ENCODE results near the gene KCNQ1OT1. TPM values are rescaled to one million over a fixed set of nuclear protein-coding genes. Genes with fewer than 3 reads are reported as not detected.

The KCNQ1OT1 gene
- total RNA-seq, 1 experiment from 2014 or later: 2.7 TPM

DNA sequence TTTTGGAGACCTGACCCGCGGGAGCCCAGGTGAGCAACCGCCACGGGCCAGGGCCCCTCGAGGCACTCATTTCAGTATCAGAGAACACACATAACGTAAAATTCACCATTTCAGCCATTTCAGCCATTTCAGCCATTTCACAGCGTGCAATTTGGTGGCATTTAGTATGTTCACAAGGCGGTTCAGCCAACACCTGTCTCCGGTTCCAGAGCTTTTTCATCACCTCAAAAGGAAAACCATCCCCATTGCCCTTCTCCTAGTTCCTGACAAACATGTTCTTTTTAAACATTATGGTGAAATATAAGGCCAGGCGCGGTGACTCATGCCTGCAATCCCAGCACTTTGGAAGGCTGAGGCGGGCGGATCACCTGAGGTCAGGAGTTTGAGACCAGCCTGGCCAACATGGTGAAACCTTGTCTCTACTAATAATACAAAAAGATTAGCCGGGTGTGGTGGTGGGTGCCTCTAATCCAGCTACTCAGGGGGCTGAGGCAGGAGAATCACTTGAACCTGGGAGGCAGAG, 135.7 kb downstream of the KCNQ1OT1 start:
- Histone ChIP-seq H3K4me3 (ENCODE audit: low read length) (no peak overlapping the region), H3K9me3 (ENCODE audit: low read length) (no peaks in the 10 kb centered on the region), H3K27ac (ENCODE audit: low read length) (no peak overlapping the region), H3K9ac (ENCODE audit: low read length) (no peak overlapping the region), H3K4me2 (ENCODE audit: low read depth, low read length, poor library complexity, severe bottlenecking) (no peak overlapping the region), H2AFZ (ENCODE audit: low read length) (no peak overlapping the region), H3K9me2 (replicated peaks; ENCODE audit: insufficient read depth, low read length) (no peaks in the 10 kb centered on the region), H3K36me3 (ENCODE audit: insufficient read depth, low read length) (no peaks in the 10 kb centered on the region), H3K27me3 (ENCODE audit: low read length) (no peaks in the 10 kb centered on the region), H4K20me1 (ENCODE audit: insufficient read depth, low read depth, low read length) (no peaks in the 10 kb centered on the region), H3K4me1 (ENCODE audit: low read length) (no peaks in the 10 kb centered on the region), H3K79me2 (ENCODE audit: low read length) (no peaks in the 10 kb centered on the region)
- DNase-seq: no peak

DNA sequence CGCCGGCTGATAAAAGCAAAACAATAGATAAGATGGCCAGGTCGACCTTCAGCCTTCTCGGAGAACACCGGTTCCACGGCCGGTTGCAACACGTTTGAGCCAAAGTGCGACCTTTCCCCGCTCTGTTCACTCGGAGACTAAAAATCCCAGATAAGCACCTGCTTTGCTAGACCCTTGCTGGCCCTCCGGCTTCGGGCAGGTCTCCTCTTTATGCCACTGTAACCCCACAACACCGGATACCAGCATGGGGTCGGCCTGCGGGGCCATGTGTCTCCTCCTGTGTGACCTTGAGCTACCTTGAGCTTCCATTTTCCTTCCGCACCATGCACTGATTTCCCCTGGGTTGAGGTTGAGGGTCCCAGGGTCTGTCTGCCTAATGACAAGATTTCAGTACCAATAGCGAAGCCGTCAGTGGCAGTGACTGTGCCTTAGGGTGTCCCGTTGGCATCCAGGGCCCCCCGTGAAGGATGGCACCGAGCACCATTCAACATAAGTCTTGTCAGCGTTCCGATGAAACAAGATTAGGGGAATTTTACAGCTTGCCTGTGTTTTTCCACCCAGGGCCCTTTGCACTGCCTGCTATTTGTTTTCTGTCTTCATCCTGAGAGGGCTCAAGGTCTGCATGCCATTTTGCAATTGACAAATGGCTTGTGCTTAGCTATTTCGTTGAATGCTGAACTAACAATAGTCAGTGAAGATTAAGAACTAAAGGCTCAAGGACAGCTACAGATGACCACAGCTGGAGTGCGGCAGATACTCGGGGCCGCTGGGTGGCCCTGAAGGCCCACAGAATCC, 136.4 kb downstream of the KCNQ1OT1 start:
- Histone ChIP-seq H3K4me3 (ENCODE audit: low read length) (no peak overlapping the region), H3K4me2 (ENCODE audit: low read depth, low read length, poor library complexity, severe bottlenecking) (no peak overlapping the region), H3K27me3 (ENCODE audit: low read length) (no peaks in the 10 kb centered on the region), H3K9ac (ENCODE audit: low read length) (no peak overlapping the region), H2AFZ (ENCODE audit: low read length) (no peak overlapping the region), H3K27ac (ENCODE audit: low read length) (no peak overlapping the region), H3K9me3 (ENCODE audit: low read length) (no peaks in the 10 kb centered on the region), H4K20me1 (ENCODE audit: insufficient read depth, low read depth, low read length) (no peaks in the 10 kb centered on the region), H3K4me1 (ENCODE audit: low read length) (no peaks in the 10 kb centered on the region), H3K79me2 (ENCODE audit: low read length) (no peaks in the 10 kb centered on the region), H3K9me2 (replicated peaks; ENCODE audit: insufficient read depth, low read length) (no peaks in the 10 kb centered on the region), H3K36me3 (ENCODE audit: insufficient read depth, low read length) (no peaks in the 10 kb centered on the region)
- DNase-seq: no peak

DNA sequence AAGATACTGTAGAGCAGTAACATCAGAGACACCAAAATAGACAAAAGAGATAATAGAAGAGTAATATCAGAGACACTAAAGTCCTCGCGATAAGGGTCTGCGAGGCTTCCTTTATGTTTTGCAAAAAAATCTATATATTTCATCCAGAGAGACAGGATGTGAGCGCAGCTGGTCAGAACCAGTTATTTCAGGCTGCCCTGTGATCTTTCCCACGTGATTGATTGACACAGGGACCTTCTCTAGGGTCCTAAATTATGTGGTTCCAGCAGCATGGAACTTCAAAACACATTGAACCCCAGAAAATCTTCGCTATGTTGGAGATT, 136.9 kb downstream of the KCNQ1OT1 start:
- no peak overlapping the region for H2AFZ ChIP-seq (ENCODE audit: low read length)
- no peaks in the 10 kb centered on the region for H3K27me3 ChIP-seq (ENCODE audit: low read length)
- H3K27ac ChIP-seq (ENCODE audit: low read length): no peak overlapping the region
- no peak overlapping the region for H3K4me3 ChIP-seq (ENCODE audit: low read length)
- DNase-seq: no peak
- no peaks in the 10 kb centered on the region for H3K9me2 ChIP-seq (replicated peaks; ENCODE audit: insufficient read depth, low read length)
- H3K9ac ChIP-seq (ENCODE audit: low read length): no peak overlapping the region
- H3K4me1 ChIP-seq (ENCODE audit: low read length): no peaks in the 10 kb centered on the region
- no peaks in the 10 kb centered on the region for H3K79me2 ChIP-seq (ENCODE audit: low read length)
- no peaks in the 10 kb centered on the region for H4K20me1 ChIP-seq (ENCODE audit: insufficient read depth, low read depth, low read length)
- no peak overlapping the region for H3K4me2 ChIP-seq (ENCODE audit: low read depth, low read length, poor library complexity, severe bottlenecking)
- no peaks in the 10 kb centered on the region for H3K36me3 ChIP-seq (ENCODE audit: insufficient read depth, low read length)
- H3K9me3 ChIP-seq (ENCODE audit: low read length): no peaks in the 10 kb centered on the region

DNA sequence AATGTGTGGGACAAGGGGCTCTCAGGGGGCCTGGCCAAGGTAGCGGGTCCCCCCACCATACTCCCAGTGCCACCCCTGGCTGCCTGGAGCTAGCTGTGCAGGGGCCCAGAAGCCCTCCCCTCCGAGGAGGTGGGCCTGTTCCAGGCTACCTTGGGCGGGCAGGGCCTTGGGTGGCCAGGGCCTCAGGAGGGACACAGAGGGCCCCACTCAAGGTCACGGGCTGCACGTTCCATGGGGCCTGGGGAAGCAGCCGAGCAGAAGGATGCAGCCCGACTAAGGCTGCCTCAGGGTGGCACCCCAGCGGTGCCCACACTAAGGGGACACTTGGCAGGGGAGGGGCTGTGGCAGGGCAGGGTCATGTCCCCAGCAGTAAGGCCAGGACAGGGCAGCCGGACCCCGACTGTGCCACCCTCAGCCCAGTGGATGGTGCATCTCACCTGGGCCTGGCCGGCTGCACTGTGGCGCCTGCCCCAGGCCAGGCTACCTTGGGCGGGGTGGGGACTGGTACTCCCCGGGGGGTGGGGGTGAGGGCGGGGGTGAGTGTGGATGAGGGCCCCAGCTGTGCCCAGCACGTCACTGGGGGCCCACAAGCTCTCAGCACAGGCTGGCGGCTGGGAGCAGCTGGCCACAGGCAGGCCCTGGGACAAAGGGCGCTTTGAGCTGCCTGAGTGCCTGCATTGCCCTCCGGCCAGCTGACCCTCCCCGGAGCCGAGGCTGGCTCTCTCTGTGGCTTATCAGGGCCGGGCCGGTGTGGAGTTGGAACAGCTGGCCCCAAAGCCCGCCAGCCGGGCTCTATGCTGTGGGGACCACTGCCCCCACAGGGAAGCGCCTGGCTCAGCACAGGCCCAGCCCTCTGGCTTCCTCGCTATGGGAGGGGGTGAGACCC, 137.9 kb downstream of the KCNQ1OT1 start:
- H4K20me1 ChIP-seq (ENCODE audit: insufficient read depth, low read depth, low read length): no peaks in the 10 kb centered on the region
- no peaks in the 10 kb centered on the region for H3K79me2 ChIP-seq (ENCODE audit: low read length)
- H2AFZ ChIP-seq (ENCODE audit: low read length): no peak overlapping the region
- no peaks in the 10 kb centered on the region for H3K4me1 ChIP-seq (ENCODE audit: low read length)
- DNase-seq: no peak
- no peak overlapping the region for H3K27ac ChIP-seq (ENCODE audit: low read length)
- H3K4me2 ChIP-seq (ENCODE audit: low read depth, low read length, poor library complexity, severe bottlenecking): no peak overlapping the region
- H3K4me3 ChIP-seq (ENCODE audit: low read length): no peak overlapping the region
- no peaks in the 10 kb centered on the region for H3K36me3 ChIP-seq (ENCODE audit: insufficient read depth, low read length)
- no peak overlapping the region for H3K9ac ChIP-seq (ENCODE audit: low read length)
- no peaks in the 10 kb centered on the region for H3K27me3 ChIP-seq (ENCODE audit: low read length)
- no peaks in the 10 kb centered on the region for H3K9me3 ChIP-seq (ENCODE audit: low read length)
- H3K9me2 ChIP-seq (replicated peaks; ENCODE audit: insufficient read depth, low read length): no peaks in the 10 kb centered on the region

DNA sequence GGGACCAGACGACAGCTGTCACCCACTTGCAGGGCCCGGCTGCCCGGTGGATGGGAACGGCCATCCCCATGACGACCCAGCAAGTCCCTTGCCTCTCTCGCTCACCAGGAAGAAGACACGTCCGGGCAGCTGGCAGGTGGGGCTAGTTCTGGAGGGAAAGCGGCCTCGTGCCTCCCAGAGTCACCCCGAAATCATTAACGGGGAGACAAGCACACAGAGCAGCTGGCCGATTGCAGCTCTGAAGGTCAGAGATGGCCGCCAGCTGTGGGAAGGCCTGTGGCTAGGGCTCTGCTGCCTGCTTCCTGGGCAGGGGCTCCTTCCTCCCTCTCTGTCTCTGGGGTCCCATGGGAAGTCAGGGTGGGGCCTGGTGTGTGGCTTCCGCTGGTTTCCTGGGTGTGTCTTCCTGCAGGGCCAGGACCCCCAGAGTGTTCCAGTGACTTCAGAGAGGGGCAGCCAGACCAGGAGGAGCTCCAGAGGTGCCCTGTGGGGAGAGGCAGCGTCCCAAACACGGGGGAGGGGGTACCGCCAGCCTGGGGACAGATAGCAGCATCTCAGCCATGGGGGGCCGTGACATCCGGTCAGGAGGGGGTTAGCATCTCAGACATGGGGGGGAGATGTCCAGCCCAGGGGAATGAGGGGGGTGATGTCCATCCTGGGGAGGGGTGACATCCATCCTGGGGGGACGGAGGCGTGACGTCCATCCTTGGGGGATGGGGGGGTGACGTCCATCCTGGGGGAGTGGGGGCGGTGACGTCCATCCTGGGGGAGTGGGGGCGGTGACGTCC, 140.1 kb downstream of the KCNQ1OT1 start:
- Histone ChIP-seq H3K9me3 (ENCODE audit: low read length) (no peaks in the 10 kb centered on the region), H3K79me2 (ENCODE audit: low read length) (no peaks in the 10 kb centered on the region), H3K4me1 (ENCODE audit: low read length) (no peaks in the 10 kb centered on the region), H3K9me2 (replicated peaks; ENCODE audit: insufficient read depth, low read length) (no peaks in the 10 kb centered on the region), H3K36me3 (ENCODE audit: insufficient read depth, low read length) (no peaks in the 10 kb centered on the region), H4K20me1 (ENCODE audit: insufficient read depth, low read depth, low read length) (no peaks in the 10 kb centered on the region), H2AFZ (ENCODE audit: low read length) (no peak overlapping the region), H3K4me3 (ENCODE audit: low read length) (no peak overlapping the region), H3K27me3 (ENCODE audit: low read length) (no peaks in the 10 kb centered on the region), H3K9ac (ENCODE audit: low read length) (no peak overlapping the region), H3K27ac (ENCODE audit: low read length) (no peak overlapping the region), H3K4me2 (ENCODE audit: low read depth, low read length, poor library complexity, severe bottlenecking) (no peak overlapping the region)
- DNase-seq: no peak

DNA sequence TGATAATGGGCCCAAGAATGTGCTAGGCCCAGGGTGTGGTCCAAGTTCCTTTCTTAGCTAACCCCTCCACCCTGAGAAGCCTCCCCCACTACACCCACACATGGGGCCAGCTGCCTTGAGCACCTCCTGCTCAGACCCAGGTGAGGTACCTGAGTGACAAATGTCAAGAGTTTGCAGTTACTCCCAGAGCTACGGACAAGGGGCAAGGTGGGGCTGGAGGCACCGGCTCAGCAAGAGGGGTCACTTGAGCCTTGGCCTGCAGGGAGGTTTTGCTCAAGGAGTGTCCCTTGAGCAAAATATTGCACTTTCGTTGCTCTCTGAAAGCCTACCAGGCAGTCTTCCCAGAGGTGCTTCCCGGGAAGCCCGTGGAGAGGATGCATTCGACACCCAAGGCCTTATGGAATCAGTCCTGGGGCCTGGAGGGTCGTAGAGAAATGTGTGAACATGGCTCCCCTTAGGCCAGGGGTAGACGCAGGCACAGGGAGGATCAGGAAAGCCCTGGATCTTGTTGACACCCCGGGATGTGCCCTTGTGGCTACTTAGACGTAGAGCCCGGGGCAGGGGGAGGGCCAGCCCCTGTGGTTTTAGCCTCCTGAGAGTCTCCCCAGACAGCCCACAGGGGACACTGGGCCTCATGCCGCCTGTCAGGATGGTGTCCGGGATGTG, 140.8 kb downstream of the KCNQ1OT1 start:
- H2AFZ ChIP-seq (ENCODE audit: low read length): no peak overlapping the region
- H3K27me3 ChIP-seq (ENCODE audit: low read length): no peaks in the 10 kb centered on the region
- H3K4me1 ChIP-seq (ENCODE audit: low read length): no peaks in the 10 kb centered on the region
- DNase-seq: no peak
- H3K36me3 ChIP-seq (ENCODE audit: insufficient read depth, low read length): no peaks in the 10 kb centered on the region
- no peaks in the 10 kb centered on the region for H4K20me1 ChIP-seq (ENCODE audit: insufficient read depth, low read depth, low read length)
- no peaks in the 10 kb centered on the region for H3K9me2 ChIP-seq (replicated peaks; ENCODE audit: insufficient read depth, low read length)
- H3K79me2 ChIP-seq (ENCODE audit: low read length): no peaks in the 10 kb centered on the region
- no peaks in the 10 kb centered on the region for H3K9me3 ChIP-seq (ENCODE audit: low read length)
- no peak overlapping the region for H3K9ac ChIP-seq (ENCODE audit: low read length)
- H3K27ac ChIP-seq (ENCODE audit: low read length): no peak overlapping the region
- no peak overlapping the region for H3K4me3 ChIP-seq (ENCODE audit: low read length)
- no peak overlapping the region for H3K4me2 ChIP-seq (ENCODE audit: low read depth, low read length, poor library complexity, severe bottlenecking)

DNA sequence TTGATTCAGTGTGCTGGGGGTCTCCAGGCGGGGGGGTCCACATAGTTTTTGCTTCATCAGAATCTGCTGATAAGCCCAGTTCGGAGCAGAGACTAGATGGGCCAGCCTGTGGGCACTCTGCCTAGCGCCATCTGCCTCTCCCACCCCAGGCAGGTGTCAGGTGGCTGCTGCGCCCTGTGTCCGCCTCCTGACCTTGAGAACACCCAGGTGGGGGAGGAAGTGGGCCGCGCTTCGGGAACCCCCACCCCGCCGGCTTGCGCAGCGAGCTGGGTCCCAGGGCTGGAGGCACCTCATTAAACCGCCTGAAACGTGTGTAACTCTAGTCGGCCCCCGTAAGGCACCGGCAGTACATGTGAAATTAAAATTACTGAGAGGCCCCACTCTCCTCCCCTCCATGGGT, 141.4 kb downstream of the KCNQ1OT1 start:
- no peak overlapping the region for H3K9ac ChIP-seq (ENCODE audit: low read length)
- H3K4me2 ChIP-seq (ENCODE audit: low read depth, low read length, poor library complexity, severe bottlenecking): no peak overlapping the region
- no peaks in the 10 kb centered on the region for H3K79me2 ChIP-seq (ENCODE audit: low read length)
- H3K9me2 ChIP-seq (replicated peaks; ENCODE audit: insufficient read depth, low read length): no peaks in the 10 kb centered on the region
- no peaks in the 10 kb centered on the region for H3K4me1 ChIP-seq (ENCODE audit: low read length)
- H3K36me3 ChIP-seq (ENCODE audit: insufficient read depth, low read length): no peaks in the 10 kb centered on the region
- no peaks in the 10 kb centered on the region for H4K20me1 ChIP-seq (ENCODE audit: insufficient read depth, low read depth, low read length)
- no peak overlapping the region for H2AFZ ChIP-seq (ENCODE audit: low read length)
- no peak for DNase-seq
- H3K4me3 ChIP-seq (ENCODE audit: low read length): no peak overlapping the region
- no peak overlapping the region for H3K27ac ChIP-seq (ENCODE audit: low read length)
- no peaks in the 10 kb centered on the region for H3K9me3 ChIP-seq (ENCODE audit: low read length)
- no peaks in the 10 kb centered on the region for H3K27me3 ChIP-seq (ENCODE audit: low read length)

Measured in Karpas-422 (cell line).